ENCODE data around the gene MAP3K15.

MAP3K15 gene

DNA sequence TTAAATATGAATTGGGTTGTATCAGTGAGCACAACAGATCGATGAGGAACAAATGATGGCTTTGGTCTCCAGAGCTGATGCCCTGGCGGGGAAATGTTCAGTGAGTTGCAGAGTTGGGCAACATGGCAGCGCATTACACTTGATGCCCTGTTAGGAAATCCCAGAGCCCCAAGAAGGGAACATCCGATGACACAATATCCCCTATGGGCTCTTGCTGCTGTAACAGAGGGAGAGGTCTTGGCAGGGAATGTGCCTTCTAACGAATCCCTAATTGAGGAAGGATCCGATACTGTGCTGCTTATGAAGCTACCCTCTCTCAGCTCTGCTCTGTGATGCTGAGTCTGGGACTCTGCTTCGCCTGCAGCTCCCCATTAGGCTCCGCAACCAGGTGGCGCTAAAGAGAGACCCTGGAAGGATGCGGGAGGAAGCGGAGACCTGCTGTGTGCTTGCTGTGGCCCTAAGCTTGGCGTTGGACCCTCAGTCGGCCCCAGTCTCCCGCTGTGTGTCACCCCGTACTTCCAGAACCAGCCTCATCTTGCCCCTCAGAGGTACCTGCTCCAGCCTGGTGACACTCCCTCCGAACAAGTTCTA lies 132.7 kb downstream of the MAP3K15 start:
- DNase-seq (ENCODE audit: low spot score), result no peak
- Histone ChIP-seq H3K27ac (no peak overlapping the region), H3K4me3 (no peak overlapping the region)
- TF ChIP-seq, protein P1, sequence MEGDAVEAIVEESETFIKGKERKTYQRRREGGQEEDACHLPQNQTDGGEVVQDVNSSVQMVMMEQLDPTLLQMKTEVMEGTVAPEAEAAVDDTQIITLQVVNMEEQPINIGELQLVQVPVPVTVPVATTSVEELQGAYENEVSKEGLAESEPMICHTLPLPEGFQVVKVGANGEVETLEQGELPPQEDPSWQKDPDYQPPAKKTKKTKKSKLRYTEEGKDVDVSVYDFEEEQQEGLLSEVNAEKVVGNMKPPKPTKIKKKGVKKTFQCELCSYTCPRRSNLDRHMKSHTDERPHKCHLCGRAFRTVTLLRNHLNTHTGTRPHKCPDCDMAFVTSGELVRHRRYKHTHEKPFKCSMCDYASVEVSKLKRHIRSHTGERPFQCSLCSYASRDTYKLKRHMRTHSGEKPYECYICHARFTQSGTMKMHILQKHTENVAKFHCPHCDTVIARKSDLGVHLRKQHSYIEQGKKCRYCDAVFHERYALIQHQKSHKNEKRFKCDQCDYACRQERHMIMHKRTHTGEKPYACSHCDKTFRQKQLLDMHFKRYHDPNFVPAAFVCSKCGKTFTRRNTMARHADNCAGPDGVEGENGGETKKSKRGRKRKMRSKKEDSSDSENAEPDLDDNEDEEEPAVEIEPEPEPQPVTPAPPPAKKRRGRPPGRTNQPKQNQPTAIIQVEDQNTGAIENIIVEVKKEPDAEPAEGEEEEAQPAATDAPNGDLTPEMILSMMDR (IDR thresholded peaks at IDR 0.05), result no peak

DNA sequence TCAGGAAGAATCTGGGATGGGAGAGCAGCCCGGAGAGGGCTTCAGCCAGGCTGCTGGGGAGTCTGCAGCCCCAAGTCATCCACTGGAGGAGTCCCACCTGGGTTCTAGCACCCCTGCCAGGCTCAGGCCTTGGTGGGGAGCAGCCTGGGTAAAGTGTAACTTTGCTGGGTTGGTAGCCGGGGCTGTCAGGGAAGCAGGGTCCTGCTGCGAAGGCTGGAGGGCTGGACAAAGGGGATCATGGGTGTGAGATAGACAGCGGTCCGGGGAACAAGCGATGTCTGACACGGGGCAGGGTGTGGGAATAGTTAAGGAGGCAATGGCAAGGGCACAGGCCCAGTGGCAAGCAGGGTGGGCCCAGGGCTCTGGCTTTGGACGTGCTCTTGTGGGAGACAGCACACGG lies 134.0 kb downstream of the MAP3K15 start:
- TF ChIP-seq, protein P1 (IDR thresholded peaks at IDR 0.05), result no peak
- no peak overlapping the region for H3K27ac ChIP-seq
- no peak overlapping the region for H3K4me3 ChIP-seq
- no peak for DNase-seq (ENCODE audit: low spot score)

DNA sequence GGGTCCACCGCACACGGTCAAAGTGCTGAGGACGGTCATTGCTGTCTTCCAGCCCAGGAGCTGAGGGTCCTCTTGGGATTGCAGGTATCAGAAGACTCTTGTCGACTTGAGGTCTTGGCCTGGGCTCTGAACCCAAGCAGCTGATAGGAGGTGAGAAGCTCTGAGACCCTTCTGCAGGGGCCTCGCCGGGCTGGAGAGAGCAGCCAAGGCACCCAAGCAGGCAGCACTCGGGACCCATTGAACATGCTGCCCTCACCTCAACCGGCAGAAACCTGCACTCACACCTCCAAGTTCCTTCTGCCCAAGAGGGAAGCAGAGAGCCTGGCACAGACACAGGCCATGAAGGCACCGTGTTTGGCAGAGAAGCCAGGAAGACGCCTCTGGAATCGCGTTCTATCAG lies 137.5 kb downstream of the MAP3K15 start:
- no peak overlapping the region for H3K4me3 ChIP-seq
- TF ChIP-seq, protein P1 (IDR thresholded peaks at IDR 0.05), result no peak
- no peak for DNase-seq (ENCODE audit: low spot score)
- no peak overlapping the region for H3K27ac ChIP-seq

DNA sequence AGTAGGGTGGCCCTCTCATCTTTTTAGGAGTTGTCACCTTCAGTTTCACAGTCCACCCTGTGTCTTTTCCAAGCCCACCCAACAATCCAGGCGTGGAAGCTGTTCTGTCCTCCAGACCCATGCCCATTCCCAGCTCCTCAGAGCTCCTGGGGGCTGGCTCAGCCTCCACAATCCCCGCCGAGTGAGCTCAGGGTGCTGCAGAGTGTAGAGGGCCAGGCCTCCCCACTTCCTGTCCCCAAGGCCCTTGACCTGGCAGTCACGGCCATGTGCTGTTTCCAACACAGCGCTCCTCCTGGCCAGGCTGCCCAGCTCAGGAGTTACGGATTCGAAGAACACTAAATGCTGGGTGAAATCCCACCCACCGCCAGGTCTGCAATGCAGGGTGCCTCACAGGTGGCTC lies 139.8 kb downstream of the MAP3K15 start:
- H3K27ac ChIP-seq, result no peak overlapping the region
- TF ChIP-seq, protein P1 (IDR thresholded peaks at IDR 0.05), result no peak
- no peak overlapping the region for H3K4me3 ChIP-seq
- DNase-seq (ENCODE audit: low spot score), result no peak

DNA sequence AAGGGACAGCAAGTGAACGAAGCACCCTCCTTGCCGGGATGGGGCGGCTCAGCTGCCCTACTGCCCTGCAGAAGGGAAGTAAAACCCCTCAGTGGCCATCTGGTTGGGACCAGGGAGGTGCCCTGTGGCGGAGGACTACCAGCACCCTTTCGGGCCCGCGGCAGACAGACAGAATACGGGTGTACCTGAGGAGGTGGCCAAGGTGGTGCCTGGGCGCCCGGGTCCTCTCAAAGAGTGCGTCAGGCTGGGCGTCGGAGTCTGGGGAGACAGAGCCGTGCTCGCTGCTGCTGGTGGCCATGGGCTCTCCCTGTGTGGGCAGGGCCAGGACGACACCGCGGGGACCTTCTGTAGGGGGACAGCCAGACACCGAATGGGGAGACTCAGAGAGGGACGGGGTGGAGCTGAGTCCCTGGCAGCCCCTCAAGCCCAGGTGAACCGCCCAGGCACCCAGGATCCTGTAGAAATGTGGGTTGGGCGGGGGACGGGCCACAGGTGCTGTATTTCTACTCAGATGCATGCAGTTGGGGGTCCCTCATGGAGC lies 141.9 kb downstream of the MAP3K15 start:
- Histone ChIP-seq H3K27ac (no peak overlapping the region), H3K4me3 (peak overlapping the region; percentile 65)
- TF ChIP-seq, protein P1 (IDR thresholded peaks at IDR 0.05), result no peak
- DNase-seq (ENCODE audit: low spot score), result no peak

DNA sequence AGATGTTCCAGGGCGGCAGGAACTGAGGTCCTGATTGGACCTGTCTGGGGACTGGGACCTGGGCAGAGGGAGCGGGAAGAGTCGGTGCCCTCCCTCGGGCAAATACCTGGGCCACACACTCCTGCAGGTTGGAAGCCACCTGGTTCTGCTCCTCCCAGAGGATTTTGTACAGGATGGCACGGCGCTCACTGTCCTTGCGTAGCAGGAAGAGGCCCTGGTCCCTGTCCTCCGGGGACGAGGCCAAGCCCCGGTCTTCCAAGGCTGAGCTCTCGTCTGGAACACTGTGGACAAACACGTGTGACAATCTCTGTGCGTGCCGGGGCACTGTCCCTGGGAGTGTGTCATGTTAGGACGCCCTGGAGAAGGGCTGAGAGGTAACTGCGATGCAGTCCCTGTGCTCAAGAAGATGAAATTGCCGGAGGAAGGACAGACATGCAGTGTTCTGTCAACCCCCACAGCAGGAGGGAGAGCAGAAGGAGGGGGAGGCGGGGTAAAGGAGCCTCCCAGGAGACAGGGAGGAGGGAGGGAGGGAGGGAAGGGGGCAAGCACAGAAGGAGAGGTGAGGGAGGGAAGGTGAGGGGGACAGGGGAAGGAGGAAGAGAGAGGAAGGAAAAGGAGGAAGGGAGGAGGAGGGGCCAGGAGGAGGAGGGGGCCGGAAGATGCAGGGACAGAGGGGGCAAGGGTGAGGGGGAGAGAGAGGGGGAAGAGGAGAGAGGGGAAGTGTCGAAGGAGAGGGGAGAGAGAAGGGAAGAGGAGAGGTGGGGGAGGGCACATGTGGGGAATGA lies 142.6 kb downstream of the MAP3K15 start:
- DNase-seq (ENCODE audit: low spot score), result no peak
- Histone ChIP-seq H3K27ac (no peak overlapping the region), H3K4me3 (peak overlapping the region; percentile 65)
- TF ChIP-seq, protein P1 (IDR thresholded peaks at IDR 0.05), result no peak

DNA sequence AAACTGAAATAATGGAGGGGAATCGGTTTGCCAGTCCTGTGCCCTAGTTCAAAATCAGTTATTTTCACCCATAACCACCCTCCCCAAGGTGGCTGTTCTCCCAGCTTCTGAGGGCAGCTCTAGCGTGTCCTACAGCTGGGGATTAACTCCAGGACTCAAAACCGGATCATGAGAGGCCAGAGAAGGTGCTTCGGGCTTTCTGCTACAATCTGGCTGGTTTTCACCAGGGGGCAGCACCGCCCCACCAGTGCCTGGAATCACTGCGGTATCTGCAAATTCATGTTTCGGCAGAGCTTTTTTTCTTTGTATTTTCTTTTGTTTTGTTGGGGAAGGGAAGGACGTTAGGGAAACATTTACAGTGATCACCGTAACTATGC lies 143.2 kb downstream of the MAP3K15 start:
- TF ChIP-seq, protein P1 (IDR thresholded peaks at IDR 0.05), result peak; percentile 41
- no peak overlapping the region for H3K27ac ChIP-seq
- no peak for DNase-seq (ENCODE audit: low spot score)
- H3K4me3 ChIP-seq, result peak overlapping the region; percentile 65

Data from coronary artery (tissue), 2 donors.